Limb (tissue), 2 donors: ENCODE data around the gene CNDP1.
"Not testable (repeated sequence)": the region's sequence is repeated elsewhere in the genome, so short reads cannot be mapped to it uniquely, and the experiment has no call there.

Experiments
- DNase-seq, 2 donors: peaks; one replicate each; pipeline ENCODE4 v3.0.0-alpha.2; 2016; ENCODE audit errors: extremely low spot score in 2 of 2

The CNDP1 gene, protein sequence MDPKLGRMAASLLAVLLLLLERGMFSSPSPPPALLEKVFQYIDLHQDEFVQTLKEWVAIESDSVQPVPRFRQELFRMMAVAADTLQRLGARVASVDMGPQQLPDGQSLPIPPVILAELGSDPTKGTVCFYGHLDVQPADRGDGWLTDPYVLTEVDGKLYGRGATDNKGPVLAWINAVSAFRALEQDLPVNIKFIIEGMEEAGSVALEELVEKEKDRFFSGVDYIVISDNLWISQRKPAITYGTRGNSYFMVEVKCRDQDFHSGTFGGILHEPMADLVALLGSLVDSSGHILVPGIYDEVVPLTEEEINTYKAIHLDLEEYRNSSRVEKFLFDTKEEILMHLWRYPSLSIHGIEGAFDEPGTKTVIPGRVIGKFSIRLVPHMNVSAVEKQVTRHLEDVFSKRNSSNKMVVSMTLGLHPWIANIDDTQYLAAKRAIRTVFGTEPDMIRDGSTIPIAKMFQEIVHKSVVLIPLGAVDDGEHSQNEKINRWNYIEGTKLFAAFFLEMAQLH

DNA sequence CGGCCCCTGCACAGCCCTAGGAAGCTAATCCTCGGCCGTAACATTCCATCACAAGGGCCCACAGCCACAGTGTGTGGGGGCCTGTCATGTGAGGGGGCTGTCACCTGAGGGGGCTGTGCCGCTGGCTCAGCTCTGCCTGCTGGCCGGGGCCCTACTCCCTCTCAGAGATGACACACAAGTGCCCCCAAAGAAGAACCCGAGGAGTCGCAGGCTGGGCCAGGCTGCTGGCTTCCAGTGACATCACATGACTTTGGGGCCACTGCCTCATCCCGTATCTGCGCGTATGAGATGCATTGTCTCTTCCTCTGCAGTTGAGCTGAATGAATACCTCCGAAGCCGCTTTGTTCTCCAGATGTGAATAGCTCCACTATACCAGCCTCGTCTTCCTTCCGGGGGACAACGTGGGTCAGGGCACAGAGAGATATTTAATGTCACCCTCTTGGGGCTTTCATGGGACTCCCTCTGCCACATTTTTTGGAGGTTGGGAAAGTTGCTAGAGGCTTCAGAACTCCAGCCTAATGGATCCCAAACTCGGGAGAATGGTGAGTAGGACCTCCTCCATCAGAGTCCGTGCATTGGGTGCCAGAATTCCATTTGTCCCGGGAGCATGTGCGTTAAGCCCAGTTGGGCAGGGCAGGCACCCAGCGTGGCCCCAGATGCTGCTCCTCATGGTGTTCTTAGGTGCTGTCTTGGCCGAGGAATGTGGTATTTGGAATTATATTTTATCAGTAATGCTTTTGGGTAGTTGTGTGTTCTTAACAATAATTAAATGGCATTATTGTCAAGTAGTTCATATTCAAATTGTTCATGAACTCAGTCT is at the start of gene CNDP1:
TSS of gene CNDP1 (plus strand) at position 351 of the 820 bp plus-strand sequence. CDS start at position 519, 168 bp downstream.
- DNase-seq, result no peak

DNA sequence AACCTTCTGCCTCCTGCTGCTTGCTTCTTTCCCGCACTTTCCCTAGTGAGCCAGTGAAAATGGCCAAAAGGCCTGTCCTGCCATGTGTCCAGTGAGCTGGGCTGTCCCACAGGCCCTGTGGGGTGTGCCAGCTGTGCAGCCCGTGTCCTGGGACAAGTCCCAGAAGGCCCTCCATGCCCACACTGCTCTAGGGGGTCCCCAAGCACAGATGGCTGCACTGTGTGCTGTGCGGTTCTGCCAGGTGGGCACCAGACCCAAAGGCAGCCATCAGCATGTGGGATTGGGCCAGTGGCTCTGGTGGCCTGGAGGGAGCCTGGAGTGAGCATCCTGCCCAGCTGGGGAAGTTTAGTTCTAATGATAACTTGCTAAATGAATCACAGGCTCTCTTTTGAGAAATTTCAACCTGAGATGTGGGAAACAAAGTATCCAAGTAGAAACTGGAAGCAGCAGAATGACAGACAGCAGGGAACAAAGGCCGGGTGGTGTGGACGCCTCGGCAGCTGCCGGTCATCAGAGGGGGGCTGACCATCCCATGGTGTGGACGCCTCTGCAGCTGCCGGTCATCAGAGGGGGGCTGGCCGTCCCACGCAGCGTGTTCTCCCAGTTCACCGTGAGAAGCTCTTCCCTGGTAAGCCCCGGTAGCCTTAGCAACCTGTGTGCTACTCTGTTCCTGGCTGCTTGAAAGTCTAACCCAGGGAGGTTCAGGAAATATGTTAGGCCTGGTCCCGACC is 48.0 kb upstream of the CNDP1 start:
- peak in 1 of 2 donors; percentile 32 for DNase-seq

DNA sequence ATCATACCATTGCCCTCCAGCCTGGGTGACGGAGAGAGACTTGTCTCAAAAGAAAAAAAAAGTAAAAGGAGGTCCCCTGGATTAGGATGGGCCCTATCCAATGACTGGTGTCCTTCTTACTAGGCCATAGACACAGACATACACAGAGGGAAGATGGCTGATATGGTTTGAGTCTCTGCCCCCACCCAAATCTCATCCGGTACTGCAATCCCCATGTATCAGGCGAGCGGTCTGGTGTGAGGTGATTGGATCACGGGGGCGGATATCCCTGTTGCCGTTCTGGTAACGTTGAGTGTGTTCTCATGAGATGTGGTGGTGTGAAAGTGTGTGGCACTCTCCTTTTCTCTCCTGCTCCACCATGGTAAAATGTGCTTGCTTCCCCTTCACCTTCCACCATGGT is 45.9 kb upstream of the CNDP1 start:
- DNase-seq, result peak in 1 of 2 donors; percentile 6

DNA sequence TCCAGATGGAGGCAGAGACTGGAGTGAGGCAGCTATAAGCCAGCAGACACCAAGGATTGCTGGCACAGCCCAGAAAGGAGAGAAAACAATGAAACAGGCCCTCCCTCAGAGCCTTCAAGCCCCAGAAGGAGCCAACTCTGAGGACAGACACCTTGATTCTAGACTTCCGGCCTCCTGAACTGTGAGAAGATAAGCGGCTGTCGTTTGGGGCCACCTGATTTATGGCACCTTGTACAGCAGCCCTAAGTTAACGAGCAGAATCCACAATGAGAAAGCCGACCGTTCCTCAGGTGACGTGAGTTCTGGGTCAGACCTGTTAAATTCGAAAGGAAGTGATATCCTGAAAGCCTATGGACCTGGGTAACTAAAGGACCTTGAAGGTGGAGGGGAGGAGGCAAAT is 45.4 kb upstream of the CNDP1 start:
- peak in 1 of 2 donors; percentile 14 for DNase-seq

DNA sequence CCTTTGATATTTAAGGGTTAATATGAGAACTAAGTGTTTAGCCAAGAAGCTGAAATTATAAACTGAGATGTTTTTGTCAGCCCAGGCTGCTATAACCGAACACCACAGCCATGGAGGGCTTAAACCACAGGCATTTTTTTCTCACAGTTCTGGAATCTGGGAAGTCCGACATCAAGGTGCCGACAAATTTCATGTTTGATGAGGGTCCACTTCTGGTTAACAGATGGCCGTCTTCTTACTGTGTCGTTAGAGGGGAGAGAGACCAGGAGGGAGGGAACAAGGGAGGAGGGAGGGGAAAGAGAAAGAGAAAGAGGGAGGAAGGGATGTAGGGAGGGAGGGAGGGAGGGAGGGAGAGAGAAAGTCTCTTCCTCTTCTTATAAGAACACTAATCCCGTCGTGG is 44.6 kb upstream of the CNDP1 start:
- DNase-seq, result peak; percentile 33 to 45

DNA sequence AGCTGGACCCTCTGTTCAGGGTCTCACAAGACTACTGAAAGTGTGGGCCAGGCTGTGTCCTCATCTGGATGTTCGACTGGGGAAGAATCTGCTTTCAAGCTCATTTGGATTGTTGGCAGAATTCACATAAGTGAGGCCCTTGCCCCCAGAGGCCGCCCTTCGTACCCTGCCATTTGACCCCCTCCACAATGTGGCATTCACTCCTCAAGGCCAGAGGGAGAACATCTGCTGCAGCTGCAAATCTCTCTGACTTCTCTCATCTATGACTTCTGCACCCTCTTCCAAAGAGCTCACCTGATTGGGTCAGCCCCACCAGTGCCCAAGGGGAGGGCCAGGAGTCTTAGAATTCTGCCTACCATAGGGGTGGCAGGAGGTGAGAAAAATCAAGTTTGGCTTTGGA is 42.0 kb upstream of the CNDP1 start:
- DNase-seq, result peak in 1 of 2 donors; percentile 13

DNA sequence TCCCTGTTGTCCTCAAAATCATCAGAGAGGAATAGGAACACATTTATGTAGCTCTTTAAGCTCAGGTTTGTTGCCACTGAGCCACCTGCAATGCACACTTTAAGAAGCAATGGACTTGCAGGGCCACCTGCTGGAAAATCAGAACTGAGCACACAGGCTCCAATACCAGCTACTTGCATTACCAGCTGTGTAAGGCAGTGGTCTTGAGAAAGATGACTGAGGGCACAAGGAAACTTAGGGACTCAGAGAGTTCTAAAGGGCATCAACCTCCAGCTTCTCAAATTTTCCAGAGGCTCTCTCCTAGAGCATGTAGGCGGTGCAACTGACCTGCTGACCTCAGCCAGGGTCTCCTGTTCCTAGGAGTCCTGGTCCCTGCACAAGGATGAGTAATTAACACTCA is 40.6 kb upstream of the CNDP1 start:
- peak in 1 of 2 donors; percentile 60 for DNase-seq

DNA sequence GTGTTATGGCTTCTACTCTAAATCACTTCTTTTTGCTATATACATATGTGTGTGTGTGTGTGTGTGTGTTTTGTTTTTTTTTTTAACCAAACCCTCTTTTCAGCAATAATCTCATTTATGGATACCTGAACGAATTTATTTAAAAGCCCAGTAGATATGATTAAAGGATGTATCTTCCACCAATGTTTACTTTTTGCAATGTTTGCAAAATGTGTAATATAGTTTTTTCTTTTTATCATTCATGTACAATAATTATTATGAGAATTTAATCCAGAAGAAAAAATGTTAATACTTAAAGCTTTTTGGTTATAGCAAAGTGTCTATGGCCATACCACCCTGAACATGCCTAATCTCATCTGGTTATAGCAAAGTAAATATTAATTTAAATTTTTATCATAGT is 39.8 kb upstream of the CNDP1 start:
- no peak for DNase-seq

DNA sequence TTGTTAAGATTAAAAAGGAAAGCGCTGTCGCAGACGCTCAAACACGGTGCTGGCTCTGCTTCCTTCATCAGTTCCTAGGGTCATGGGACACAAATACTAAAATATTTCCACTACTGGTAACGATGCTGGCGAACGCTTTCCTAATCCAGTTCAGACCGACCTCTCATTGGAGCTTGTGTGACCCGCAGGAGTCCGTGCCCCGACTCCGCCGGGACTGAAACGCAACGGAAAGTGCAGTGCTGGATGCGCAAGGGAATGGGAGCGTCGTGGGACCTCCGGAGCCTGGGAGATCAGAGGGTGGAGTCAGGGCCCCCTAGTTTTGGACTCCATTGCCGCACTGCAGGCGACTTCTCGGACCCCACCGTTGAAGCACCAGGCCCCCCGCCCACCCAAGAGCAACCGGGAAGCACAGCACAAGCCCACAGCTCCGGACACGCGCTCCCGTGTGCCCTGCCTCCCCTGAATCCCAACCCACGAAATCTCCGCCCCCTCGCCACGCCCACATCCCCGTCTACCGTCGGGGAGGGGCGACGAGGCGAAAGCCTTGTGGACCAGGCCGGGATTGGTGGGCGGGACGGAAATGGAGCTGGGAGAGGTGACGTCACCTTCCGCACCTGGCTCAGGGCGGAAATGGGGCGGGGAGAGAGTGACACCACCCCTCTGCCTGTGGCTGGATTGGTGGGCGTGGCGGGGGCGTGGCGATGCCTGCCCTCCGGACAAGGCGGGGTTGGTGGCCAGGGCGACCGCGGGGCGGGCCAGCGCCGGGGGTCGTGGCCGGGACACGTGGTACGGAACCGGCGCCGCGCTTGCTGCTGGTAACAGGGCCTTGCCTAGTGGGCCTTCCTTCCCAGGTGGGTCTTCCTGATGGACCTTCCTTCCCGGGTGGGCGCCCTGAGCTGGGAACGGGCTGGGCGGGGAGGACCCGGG is 38.5 kb upstream of the CNDP1 start, which contains the start of gene CNDP2:
TSS of gene CNDP2 (plus strand) at position 783 of the 927 bp plus-strand sequence. CDS start 3,611 bp downstream, outside the sequence.
- peak; percentile 98 to 100 for DNase-seq

DNA sequence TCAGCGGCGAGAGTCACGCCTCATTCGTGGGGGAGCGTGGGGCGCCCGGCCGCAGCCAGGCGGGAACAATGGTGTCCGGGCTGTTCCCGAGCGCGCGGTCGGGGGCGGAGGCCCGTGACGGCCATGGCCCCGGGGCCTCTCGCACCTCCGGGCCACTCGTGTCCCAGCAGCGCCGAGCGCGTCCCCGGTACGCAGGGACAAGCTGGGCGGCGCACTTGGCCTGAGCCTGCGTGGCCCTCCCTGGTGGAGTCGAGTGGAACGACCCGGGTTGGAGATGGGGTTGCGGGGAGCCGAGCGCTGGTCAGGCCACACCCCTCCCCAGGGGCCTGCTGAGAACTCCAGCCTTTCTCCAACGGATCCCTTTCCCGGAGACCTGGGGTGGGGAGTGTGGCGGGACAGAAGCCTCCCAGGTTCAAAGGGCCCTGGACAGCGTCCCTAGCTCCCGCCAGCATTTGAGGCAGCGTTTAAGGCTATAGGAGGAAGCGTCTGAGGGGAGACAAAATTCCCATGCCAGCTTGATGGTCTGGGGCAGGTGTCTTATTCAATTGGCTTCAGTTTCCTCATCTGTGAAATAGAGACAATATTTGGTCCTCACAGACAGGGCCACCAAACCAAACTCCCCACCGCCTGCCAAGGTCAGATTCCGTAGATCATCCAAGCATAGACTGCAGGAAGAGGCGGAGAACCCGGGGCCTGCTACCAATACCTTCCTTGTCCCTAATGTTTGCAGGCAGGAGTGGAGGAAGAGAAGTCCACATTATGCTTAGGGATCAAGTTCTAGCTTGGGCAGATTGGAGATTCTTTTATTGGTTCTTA is 37.6 kb upstream of the CNDP1 start:
- DNase-seq, result peak in 1 of 2 donors; percentile 34

DNA sequence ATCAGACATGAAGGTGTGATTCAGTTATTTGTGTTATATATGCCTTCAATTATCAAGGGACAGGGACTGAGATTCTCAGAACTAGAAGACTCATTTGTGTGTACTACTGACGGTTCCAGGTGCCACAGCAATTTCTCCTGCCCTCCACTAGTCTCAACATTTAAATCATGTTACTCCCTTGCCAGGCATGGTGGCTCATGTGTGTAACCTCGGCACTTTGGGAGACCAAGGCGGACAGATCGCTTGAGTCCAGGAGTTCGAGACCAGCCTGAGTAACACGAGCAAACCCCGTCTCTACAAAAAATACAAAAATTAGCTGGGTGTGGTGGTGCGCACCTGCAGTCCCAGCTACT is 37.0 kb upstream of the CNDP1 start:
- no peak for DNase-seq

DNA sequence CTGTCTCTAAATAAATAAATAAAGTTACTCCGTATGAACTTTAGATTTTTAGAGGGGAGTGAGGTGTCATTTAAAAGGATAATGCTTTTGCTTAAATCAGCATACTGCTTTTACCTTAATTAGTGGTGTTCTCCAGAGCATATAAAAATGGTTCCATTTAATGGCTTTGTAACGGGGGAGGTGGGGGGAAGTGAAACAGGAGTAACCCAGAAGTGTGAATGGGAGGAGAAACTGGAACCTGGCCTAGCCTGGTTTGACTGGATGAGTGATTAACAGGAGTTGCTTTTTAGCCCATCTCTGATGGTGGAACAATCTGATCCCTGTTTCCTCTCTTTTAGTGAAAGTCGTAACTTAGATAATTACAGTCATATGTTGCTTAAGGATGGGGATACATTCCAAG is 36.5 kb upstream of the CNDP1 start:
- DNase-seq, result no peak

DNA sequence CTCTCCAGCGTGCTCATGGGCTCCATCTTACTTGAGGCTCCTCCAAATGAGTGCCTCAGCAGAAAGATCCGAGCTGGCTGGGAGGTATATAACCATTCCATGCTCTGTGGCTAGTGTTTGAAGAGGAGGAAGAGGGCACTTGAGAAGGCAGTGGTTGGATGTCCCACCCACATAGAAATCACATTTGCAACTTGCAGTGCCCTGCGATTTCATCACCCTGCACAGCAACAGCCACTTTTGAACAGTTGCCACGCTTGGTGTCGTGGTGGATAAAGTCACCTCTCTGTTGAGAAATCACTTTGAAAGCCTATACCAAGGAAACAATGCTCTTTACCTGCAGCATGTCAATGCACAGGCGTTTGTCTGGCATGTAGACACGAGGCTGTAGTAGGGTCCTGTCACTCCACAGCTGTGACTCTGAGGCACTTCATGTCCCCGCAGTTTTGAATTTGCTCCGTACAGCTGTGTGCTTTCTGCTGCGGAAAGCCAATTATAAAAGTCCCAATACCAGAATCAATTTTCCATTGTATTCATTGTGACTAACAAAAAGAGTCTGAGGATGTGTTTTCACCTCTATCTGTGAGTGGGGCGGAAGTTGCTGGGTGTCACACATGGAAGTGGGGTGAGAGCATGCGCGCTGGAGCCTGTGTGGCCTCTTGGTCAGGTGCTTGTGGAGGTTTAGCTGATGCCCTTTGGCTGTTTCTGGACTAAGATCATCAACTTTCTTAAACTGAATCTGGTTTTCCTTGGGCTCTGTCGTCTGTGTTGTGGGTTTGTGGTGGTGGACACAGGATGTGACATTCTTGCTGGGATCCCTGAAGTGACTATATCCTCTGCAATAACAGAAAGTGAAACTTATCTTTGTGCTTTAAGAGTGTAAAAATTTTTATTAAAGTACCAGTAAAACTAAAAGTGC is 35.3 kb upstream of the CNDP1 start:
- no peak for DNase-seq

DNA sequence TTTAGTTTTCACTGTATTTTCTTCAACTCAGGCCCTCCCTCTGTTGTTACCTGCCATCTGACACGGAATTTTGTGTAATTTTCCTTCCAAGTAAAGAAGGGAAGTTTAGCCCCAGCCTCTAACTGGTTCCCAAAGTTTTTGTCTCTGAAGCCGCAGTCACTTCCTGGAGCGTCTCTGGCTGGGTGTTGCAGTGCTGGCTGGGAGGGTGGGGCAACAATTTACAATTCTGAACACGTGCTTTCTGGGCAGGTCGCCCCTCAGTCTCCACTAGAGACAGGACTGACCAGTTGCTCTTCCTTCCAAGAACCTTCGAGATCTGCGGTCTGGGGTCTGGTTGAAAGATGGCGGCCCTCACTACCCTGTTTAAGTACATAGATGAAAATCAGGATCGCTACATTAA is 34.7 kb upstream of the CNDP1 start:
- DNase-seq, result peak in 1 of 2 donors; percentile 34

DNA sequence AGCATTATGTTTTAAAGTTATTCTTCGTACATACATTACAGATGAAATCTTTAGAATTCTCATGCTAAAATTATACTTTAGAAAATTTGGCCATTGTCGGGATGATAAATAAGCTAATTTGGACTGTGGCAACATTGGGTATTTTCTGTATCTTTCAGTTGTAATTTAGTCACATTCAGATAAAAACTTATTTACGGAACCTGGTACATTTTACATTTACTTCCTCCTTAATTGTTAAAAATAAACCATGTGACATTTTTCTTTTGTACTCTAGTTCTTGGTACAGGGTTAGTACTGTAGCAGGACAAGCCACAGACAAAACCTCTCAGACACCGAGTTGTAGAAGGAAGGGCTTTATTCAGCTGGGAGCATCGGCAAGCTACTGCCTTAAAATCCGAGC is 33.9 kb upstream of the CNDP1 start:
- DNase-seq, result no peak

DNA sequence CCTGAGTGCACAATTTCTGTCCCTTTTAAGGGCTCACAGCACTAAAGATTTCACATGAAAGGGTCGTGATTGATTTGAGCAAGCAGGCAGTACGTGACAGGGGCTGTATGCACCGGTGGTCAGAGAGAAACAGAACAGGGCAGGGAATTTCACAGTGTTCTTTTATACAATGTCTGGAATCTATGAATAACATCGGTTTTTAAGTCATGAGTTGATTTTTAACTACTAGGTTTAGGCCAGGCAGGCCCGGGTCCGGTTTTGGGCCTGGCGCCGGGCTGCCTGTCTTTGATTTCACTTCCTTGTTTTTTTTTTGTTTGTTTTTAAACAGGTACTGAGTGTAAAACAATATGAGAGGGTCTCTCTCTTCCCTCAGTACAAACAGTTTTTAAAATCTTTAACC is 33.5 kb upstream of the CNDP1 start:
- DNase-seq, result not testable (repeated sequence)

DNA sequence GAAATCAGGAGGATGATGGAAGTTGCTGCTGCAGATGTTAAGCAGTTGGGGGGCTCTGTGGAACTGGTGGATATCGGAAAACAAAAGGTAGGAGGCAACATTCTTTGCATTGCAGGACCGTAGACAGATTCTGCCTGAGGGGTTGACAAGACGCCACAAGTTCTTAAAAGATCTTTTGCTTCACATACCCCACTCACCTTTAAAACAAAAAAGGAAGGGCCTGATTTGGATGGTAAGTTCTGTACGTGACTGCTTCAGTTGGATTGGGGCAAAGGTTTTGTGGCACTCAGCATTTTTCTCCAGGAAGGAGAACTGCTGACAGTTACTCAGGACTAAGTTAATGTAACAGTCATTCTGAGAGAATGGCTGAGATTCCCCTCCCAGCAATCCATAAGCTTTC is 32.9 kb upstream of the CNDP1 start:
- DNase-seq, result no peak

DNA sequence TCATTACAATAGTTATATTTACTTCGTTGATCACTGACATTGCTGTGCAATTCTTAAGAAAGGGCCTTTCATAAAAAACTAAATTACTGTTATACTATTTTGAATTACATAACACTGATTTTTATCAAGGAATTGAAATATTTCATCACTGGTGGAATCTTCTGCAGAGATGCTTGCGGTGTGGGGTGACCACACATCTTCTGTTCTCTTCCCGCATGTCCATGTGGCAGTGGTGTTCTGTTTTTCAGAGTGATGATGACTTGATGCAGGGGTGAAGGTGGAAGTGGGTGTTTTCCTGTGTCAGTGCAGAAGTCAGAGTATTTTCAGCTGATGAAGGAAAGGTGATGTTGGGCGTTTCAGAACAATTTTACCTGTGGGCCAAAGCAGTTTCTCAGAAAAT is 31.2 kb upstream of the CNDP1 start:
- DNase-seq, result no peak

DNA sequence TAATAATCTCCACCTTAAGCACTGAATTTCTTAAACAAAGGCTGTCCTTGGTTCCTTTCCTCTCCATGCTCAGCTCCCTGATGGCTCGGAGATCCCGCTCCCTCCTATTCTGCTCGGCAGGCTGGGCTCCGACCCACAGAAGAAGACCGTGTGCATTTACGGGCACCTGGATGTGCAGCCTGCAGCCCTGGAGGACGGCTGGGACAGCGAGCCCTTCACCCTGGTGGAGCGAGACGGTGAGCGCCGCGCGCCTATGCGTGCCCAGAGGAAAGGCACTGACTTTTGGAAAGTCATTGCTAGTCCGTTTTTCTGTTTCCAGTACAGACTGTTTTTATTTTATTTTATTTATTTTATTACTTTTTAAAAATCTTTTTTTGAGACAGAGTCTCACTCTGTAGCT is 28.5 kb upstream of the CNDP1 start:
- DNase-seq, result peak in 1 of 2 donors; percentile 16
